Liver (tissue), 3 donors: Measurements from ENCODE around the gene ELK3.

Source experiments
- ATF3 ChIP-seq: IDR thresholded peaks from 2 replicates; pipeline ENCODE4 v1.6.1; 2016; ENCODE audit warnings: antibody characterized with exemption
- CTCF ChIP-seq: fragments of 150-350 bp; IDR thresholded peaks from 2 replicates; pipeline ENCODE4 v1.5.1; 2017; ENCODE audit warnings: improper control_type of control experiment, low read depth, low read length; ENCODE audit not compliant: missing input control
- EGR1 ChIP-seq, 2 donors: IDR thresholded peaks; 2 replicates each; pipeline ENCODE4 v1.6.1; 2016 to 2018; ENCODE audit warnings: antibody characterized with exemption in 2 of 2, low read depth in 2 of 2
- FOXA1 ChIP-seq: IDR thresholded peaks from 2 replicates; pipeline ENCODE4 v1.6.1; 2016; ENCODE audit warnings: antibody characterized with exemption
- GABPA ChIP-seq, 2 donors: IDR thresholded peaks in 1 of 2; conservative IDR thresholded peaks in 1 of 2; 2 replicates each; pipeline ENCODE4 v1.6.1; 2016; ENCODE audit warnings: antibody characterized with exemption in 2 of 2, mild to moderate bottlenecking in 1 of 2, moderate library complexity in 1 of 2
- JUND ChIP-seq, 2 donors: IDR thresholded peaks; 2 replicates each; pipeline ENCODE4 v1.6.1; 2016; ENCODE audit warnings: antibody characterized with exemption in 2 of 2
- MAX ChIP-seq: IDR thresholded peaks from 2 replicates; pipeline ENCODE4 v1.6.1; 2016; ENCODE audit warnings: antibody characterized with exemption
- RAD21 ChIP-seq, 2 donors: IDR thresholded peaks; 2 replicates each; pipeline ENCODE4 v1.6.1; 2016; ENCODE audit warnings: antibody characterized with exemption in 2 of 2, mild to moderate bottlenecking in 2 of 2
- REST ChIP-seq: IDR thresholded peaks from 2 replicates; pipeline ENCODE4 v1.6.1; 2016; ENCODE audit warnings: antibody characterized with exemption, mild to moderate bottlenecking
- RXRA ChIP-seq, 2 donors: IDR thresholded peaks; 2 replicates each; pipeline ENCODE4 v1.6.1; 2017 to 2018; ENCODE audit warnings: antibody characterized with exemption in 2 of 2, mild to moderate bottlenecking in 1 of 2
- SP1 ChIP-seq: IDR thresholded peaks from 2 replicates; pipeline ENCODE4 v1.6.1; 2018; ENCODE audit warnings: antibody characterized with exemption, mild to moderate bottlenecking
- TAF1 ChIP-seq: conservative IDR thresholded peaks from 2 replicates; pipeline ENCODE4 v1.6.1; 2016; ENCODE audit warnings: antibody characterized with exemption, mild to moderate bottlenecking
- YY1 ChIP-seq: IDR thresholded peaks from 2 replicates; pipeline ENCODE4 v1.6.1; 2016; ENCODE audit warnings: antibody characterized with exemption, mild to moderate bottlenecking
- ZBTB33 ChIP-seq: IDR thresholded peaks from 2 replicates; pipeline ENCODE4 v1.6.1; 2016; ENCODE audit warnings: antibody characterized with exemption
- donor health status: healthy.
- donor health status: healthy.

GRCh38 chr12:96261557-96261956, 67.4 kb downstream of the ELK3 start:
- no peak for TF ChIP-seq CTCF
- no peak for TF ChIP-seq RAD21 (IDR thresholded peaks at IDR 0.05)
- no peak for TF ChIP-seq YY1
- no peak for TF ChIP-seq REST
- TF ChIP-seq GABPA (IDR thresholded peaks at IDR 0.05 in 1 of 2, conservative IDR thresholded peaks at IDR 0.05 in 1 of 2): no peak
- no peak for TF ChIP-seq MAX
- TF ChIP-seq EGR1 (IDR thresholded peaks at IDR 0.05; ENCODE audit: low read depth in 2 of 2): no peak
- TF ChIP-seq RXRA (IDR thresholded peaks at IDR 0.05): no peak
- no peak for TF ChIP-seq TAF1
- no peak for TF ChIP-seq FOXA1
- TF ChIP-seq ATF3: no peak
- TF ChIP-seq ZBTB33: no peak
- TF ChIP-seq JUND (IDR thresholded peaks at IDR 0.05): no peak
- TF ChIP-seq SP1: no peak
